Mucosa of descending colon (tissue), 3 donors: ENCODE measurements around the gene GPR15LG. TPM values are rescaled to one million over a fixed set of nuclear protein-coding genes. Genes with fewer than 3 reads are reported as not detected.

ENCODE experiments used
- ATAC-seq: fragments of 200-7000 bp; cut with Tn5 transposase; one replicate; pipeline ENCODE4 v1.9.1; 2020; ENCODE audit warnings: mild to moderate bottlenecking, moderate library complexity
- DNase-seq, 3 donors: peaks; one replicate each; pipeline ENCODE4 v3.0.0-alpha.2; 2020
- H3K36me3 ChIP-seq: fragments of 200-600 bp; one replicate; pipeline ENCODE4 v1.8.0; 2021; ENCODE audit warnings: low read depth, mild to moderate bottlenecking
- H3K4me1 ChIP-seq: fragments of 200-600 bp; one replicate; pipeline ENCODE4 v1.8.0; 2021; ENCODE audit warnings: low read depth, mild to moderate bottlenecking
- H3K4me3 ChIP-seq: fragments of 200-600 bp; one replicate; pipeline ENCODE4 v1.8.0; 2021; ENCODE audit warnings: mild to moderate bottlenecking
- H3K9me3 ChIP-seq: fragments of 200-600 bp; one replicate; pipeline ENCODE4 v1.8.0; 2021; ENCODE audit warnings: mild to moderate bottlenecking
- CTCF ChIP-seq: fragments of 200-600 bp; IDR thresholded peaks from one replicate; pipeline ENCODE4 v1.8.0; 2022; ENCODE audit warnings: antibody characterized with exemption, mild to moderate bottlenecking
- intact Hi-C, 2 donors: fragments of 100-400 bp; cut with DNase I in 1 of 2; cut with micrococcal nuclease in 1 of 2; formaldehyde crosslinking; loops; one replicate each; pipeline versions ENCODE4 v1.11.0 to v1.11.1; 2022; cut with DNase I, micrococcal nuclease
- total RNA-seq, 3 donors: library from RNA; stranded (reverse); fragmentation: NEBNext Ultra II Directional in 2 of 3; extraction: Animal tissue kit (Norgen Biotek cat#: 25700) in 2 of 3; gene quantifications; one replicate each; pipeline versions ENCODE4 v1.2.1 to v1.2.4, GENCODE V29; 2021 to 2023
- donor health status: DM: no; HTN: no; CAD: no; lungs with moderate emphysema.
- donor health status: DM: no; HTN: no; CAD: no.
- donor health status: DM: no; HTN: yes; CAD: no.

The GPR15LG gene
- total RNA-seq, 3 donors from 2014 or later, result 231 to 725 (median 467) TPM

GRCh38 chr10:84201244-84201606, 27.6 kb downstream of the GPR15LG start:
- no peaks in the 10 kb centered on the region for H3K9me3 ChIP-seq
- no peak overlapping the region for H3K4me3 ChIP-seq
- intact Hi-C loops, result loop anchor here (10.0 kb wide), 2 partner anchors 46 to 56 kb away; no protein-coding TSS in a partner anchor
- ATAC-seq (peak; percentile 14), DNase-seq (no peak)
- H3K4me1 ChIP-seq, result peaks cover 44% of the 10 kb centered on the region
- H3K36me3 ChIP-seq, result no peaks in the 10 kb centered on the region
- TF ChIP-seq CTCF, result no peak

- H3K4me1 ChIP-seq, result peaks cover 40% of the 10 kb centered on the region
- H3K36me3 ChIP-seq, result no peaks in the 10 kb centered on the region
- TF ChIP-seq CTCF, result no peak
- H3K4me3 ChIP-seq, result no peak overlapping the region
- intact Hi-C loops, result loop anchor here (10.0 kb wide), 2 partner anchors 47 to 57 kb away; no protein-coding TSS in a partner anchor
- no peaks in the 10 kb centered on the region for H3K9me3 ChIP-seq
- no peak for ATAC-seq
- DNase-seq, result no peak
These were observed 28.1 kb downstream of the GPR15LG start for GRCh38 chr10:84201682-84202081.

- Histone ChIP-seq H3K36me3 (no peaks in the 10 kb centered on the region), H3K4me1 (peaks cover 33% of the 10 kb centered on the region), H3K9me3 (no peaks in the 10 kb centered on the region), H3K4me3 (no peak overlapping the region)
- intact Hi-C loops, result loop anchor here (10.0 kb wide), 2 partner anchors 48 to 58 kb away; no protein-coding TSS in a partner anchor
- no peak for TF ChIP-seq CTCF
- ATAC-seq (no peak), DNase-seq (no peak)
These were observed 28.7 kb downstream of the GPR15LG start for GRCh38 chr10:84202349-84202748.

GRCh38 chr10:84204122-84204521, 30.5 kb downstream of the GPR15LG start:
- Histone ChIP-seq H3K9me3 (no peaks in the 10 kb centered on the region), H3K36me3 (no peaks in the 10 kb centered on the region), H3K4me1 (peaks cover 21% of the 10 kb centered on the region), H3K4me3 (no peak overlapping the region)
- ATAC-seq, result peak; percentile 41
- TF ChIP-seq CTCF, result peak; percentile 10
- no peak for DNase-seq
- intact Hi-C loops, result loop anchor here (10.0 kb wide), 2 partner anchors 49 to 59 kb away; no protein-coding TSS in a partner anchor

- Histone ChIP-seq H3K9me3 (no peaks in the 10 kb centered on the region), H3K4me3 (no peak overlapping the region), H3K4me1 (peaks cover 18% of the 10 kb centered on the region), H3K36me3 (no peaks in the 10 kb centered on the region)
- intact Hi-C loops, result loop anchor here (10.0 kb wide), 2 partner anchors 50 to 60 kb away; no protein-coding TSS in a partner anchor
- no peak for DNase-seq
- no peak for ATAC-seq
- TF ChIP-seq CTCF, result no peak
These were observed 31.0 kb downstream of the GPR15LG start for GRCh38 chr10:84204610-84205009.
